ENCODE data around the gene TBC1D2.
A peak's percentile ranks its signal among the peaks of the same experiment; 100 is the strongest.

GRCh38 chr9:98259791-98260190 lies 4.3 kb upstream of the TBC1D2 start:
- TF ChIP-seq CTCF (conservative IDR thresholded peaks at IDR 0.05; ENCODE audit: low read depth in 2 of 2) (0 out of 4 replicates have a peak, but pooled peaks of 1 of the 2 experiments have one; percentile 8), EZH2 (IDR thresholded peaks at IDR 0.05; ENCODE audit: low read depth, unreplicated experiment) (no peak), ZNF114 (CRISPR knock-in tag; IDR thresholded peaks at IDR 0.05) (no peak), POLR2AphosphoS5 (IDR thresholded peaks at IDR 0.05; ENCODE audit: low read depth) (no peak)
